HL-60 (cell line): ENCODE results near the gene SLC52A3.

Source experiments
- DNase-seq, 2 experiments: peaks; one replicate each; pipeline ENCODE4 v3.0.0-alpha.2; 2010 to 2020; ENCODE audit warnings: low read depth in 1 of 2, low spot score in 1 of 2
- H3K27ac ChIP-seq: fragments of 250-450 bp; sonication (Bioruptor Pico); replicated peaks from 2 replicates; pipeline ENCODE4 v1.5.1; 2020; ENCODE audit warnings: mild to moderate bottlenecking, moderate library complexity
- H3K27me3 ChIP-seq: fragments of 250-450 bp; sonication (Bioruptor Pico); 2 replicates; pipeline ENCODE4 v1.5.1; 2021; ENCODE audit warnings: mild to moderate bottlenecking, moderate library complexity; ENCODE audit not compliant: insufficient read depth, poor library complexity, severe bottlenecking
- H3K4me3 ChIP-seq: replicated peaks from 2 replicates; pipeline ENCODE4 v1.5.1; 2011; ENCODE audit warnings: mild to moderate bottlenecking, control low read depth, low read length; ENCODE audit not compliant: insufficient read depth
- GABPA ChIP-seq: IDR thresholded peaks from 2 replicates; pipeline ENCODE4 v1.6.1; 2012; ENCODE audit warnings: low read depth
- POLR2AphosphoS5 ChIP-seq: IDR thresholded peaks from 2 replicates; pipeline ENCODE4 v1.6.1; 2012; ENCODE audit warnings: low read depth
- SPI1 ChIP-seq: IDR thresholded peaks from 2 replicates; pipeline ENCODE4 v1.6.1; 2012; ENCODE audit warnings: low read depth, mild to moderate bottlenecking, borderline replicate concordance
- TF ChIP-seq, protein P1 (sequence below): IDR thresholded peaks from one replicate; pipeline ENCODE4 v1.5.1; 2011; ENCODE audit warnings: low read length, control low read depth, inconsistent platforms; ENCODE audit not compliant: insufficient read depth
- TF ChIP-seq, protein P2 (sequence below): IDR thresholded peaks from 2 replicates; pipeline ENCODE4 v1.6.1; 2012; ENCODE audit warnings: low read depth; ENCODE audit not compliant: insufficient replicate concordance

The SLC52A3 gene

DNA sequence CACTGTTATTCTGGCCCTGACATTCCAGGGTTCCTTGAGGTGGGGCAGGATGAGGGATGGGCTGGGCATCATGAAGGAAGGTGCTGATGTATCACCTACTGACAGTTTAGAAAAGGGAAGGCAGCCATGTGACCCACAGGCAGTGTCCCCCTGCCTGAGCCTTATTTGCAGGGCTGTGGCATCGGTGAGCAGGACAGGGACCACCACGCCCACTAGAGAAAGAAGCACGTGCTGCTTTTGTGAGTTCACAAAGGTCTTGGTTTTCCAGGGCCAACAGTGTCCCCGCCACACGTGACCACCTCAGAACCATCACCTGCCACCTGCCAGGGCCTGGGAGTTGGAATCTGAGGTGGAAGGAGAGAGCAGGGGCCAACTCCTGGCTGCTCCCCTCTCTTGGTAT lies 49.2 kb downstream of the SLC52A3 start:
- no peak for DNase-seq
- no peak overlapping the region for H3K4me3 ChIP-seq
- H3K27me3 ChIP-seq, result no peaks in the 10 kb centered on the region
- TF ChIP-seq, protein P1, sequence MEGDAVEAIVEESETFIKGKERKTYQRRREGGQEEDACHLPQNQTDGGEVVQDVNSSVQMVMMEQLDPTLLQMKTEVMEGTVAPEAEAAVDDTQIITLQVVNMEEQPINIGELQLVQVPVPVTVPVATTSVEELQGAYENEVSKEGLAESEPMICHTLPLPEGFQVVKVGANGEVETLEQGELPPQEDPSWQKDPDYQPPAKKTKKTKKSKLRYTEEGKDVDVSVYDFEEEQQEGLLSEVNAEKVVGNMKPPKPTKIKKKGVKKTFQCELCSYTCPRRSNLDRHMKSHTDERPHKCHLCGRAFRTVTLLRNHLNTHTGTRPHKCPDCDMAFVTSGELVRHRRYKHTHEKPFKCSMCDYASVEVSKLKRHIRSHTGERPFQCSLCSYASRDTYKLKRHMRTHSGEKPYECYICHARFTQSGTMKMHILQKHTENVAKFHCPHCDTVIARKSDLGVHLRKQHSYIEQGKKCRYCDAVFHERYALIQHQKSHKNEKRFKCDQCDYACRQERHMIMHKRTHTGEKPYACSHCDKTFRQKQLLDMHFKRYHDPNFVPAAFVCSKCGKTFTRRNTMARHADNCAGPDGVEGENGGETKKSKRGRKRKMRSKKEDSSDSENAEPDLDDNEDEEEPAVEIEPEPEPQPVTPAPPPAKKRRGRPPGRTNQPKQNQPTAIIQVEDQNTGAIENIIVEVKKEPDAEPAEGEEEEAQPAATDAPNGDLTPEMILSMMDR, result no peak
- no peak overlapping the region for H3K27ac ChIP-seq

DNA sequence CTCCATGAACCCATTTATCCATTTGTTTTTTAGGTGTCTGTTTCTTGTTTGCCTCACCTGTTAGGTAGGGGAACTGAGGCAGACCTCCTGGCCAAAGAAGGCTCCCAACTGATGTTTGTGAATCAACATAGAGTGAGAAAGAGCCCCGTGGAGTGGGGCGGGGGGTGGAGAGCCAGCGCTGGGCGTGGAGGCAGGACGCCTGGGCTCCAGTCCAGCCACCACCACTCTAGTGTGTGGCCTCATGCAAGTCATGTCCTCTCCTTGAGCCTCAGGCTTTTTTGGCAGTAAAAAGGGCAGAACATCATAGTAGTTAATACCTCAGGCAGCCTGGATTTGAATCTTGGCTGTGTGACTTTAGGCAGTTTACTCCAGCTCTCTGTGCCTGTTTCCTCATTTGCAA lies 50.5 kb downstream of the SLC52A3 start:
- TF ChIP-seq, protein P2, sequence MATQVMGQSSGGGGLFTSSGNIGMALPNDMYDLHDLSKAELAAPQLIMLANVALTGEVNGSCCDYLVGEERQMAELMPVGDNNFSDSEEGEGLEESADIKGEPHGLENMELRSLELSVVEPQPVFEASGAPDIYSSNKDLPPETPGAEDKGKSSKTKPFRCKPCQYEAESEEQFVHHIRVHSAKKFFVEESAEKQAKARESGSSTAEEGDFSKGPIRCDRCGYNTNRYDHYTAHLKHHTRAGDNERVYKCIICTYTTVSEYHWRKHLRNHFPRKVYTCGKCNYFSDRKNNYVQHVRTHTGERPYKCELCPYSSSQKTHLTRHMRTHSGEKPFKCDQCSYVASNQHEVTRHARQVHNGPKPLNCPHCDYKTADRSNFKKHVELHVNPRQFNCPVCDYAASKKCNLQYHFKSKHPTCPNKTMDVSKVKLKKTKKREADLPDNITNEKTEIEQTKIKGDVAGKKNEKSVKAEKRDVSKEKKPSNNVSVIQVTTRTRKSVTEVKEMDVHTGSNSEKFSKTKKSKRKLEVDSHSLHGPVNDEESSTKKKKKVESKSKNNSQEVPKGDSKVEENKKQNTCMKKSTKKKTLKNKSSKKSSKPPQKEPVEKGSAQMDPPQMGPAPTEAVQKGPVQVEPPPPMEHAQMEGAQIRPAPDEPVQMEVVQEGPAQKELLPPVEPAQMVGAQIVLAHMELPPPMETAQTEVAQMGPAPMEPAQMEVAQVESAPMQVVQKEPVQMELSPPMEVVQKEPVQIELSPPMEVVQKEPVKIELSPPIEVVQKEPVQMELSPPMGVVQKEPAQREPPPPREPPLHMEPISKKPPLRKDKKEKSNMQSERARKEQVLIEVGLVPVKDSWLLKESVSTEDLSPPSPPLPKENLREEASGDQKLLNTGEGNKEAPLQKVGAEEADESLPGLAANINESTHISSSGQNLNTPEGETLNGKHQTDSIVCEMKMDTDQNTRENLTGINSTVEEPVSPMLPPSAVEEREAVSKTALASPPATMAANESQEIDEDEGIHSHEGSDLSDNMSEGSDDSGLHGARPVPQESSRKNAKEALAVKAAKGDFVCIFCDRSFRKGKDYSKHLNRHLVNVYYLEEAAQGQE, result no peak
- TF ChIP-seq POLR2AphosphoS5 (no peak), GABPA (no peak), SPI1 (no peak)
- TF ChIP-seq, protein P1, result no peak
- no peak for DNase-seq

DNA sequence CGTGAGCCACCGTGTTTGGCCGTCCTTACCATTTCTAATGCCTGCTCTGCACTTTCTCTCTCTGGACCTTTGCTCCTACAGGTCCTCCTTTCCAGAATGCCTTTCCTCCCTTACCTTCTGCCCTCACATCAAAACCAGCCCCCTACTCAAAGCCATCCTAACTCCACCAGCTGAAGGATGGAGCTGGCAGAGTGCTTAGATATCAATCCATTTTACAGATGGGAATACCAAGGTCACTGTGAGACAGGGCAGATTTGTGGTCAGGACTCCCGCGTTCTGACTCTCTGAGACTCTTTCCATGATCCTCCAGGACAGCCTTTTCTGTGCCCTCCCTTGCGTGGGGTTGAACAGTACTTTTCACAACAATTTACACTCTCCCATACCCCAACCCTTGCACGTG lies 51.0 kb downstream of the SLC52A3 start:
- no peak for DNase-seq

More for the DNA sequence above, 50.5 kb downstream of the SLC52A3 start:
- Histone ChIP-seq H3K4me3 (no peak overlapping the region), H3K27ac (no peak overlapping the region), H3K27me3 (no peaks in the 10 kb centered on the region)

More for the DNA sequence above, 51.0 kb downstream of the SLC52A3 start:
- no peak overlapping the region for H3K4me3 ChIP-seq
- H3K27me3 ChIP-seq, result no peaks in the 10 kb centered on the region
- TF ChIP-seq SPI1 (no peak), POLR2AphosphoS5 (no peak), GABPA (no peak)
- TF ChIP-seq, protein P2, result no peak
- TF ChIP-seq, protein P1, result no peak
- no peak overlapping the region for H3K27ac ChIP-seq
